HepG2 (cell line): Measurements from ENCODE around the gene HIPK4. TPM values are rescaled to one million over a fixed set of nuclear protein-coding genes. Genes with fewer than 3 reads are reported as not detected.

Experiments used
- ATAC-seq: fragments of 200-7000 bp; cut with Tn5 transposase; 3 replicates; pipeline ENCODE4 v1.9.1; 2020; ENCODE audit warnings: mild to moderate bottlenecking, moderate library complexity
- BruUV-seq: library from RNA; stranded (reverse); fragments of 400-500 nt; replicated peaks from 2 replicates; lab custom pipeline; 2021; lab: Mats Ljungman, UMichigan
- CTCF ChIA-PET: fragments of 300-600 bp; formaldehyde crosslinking; extraction: SDS; loops from one replicate; lab custom pipeline; 2021; ENCODE audit warnings: low total read pairs, inconsistent platforms, low intra/inter-chr PET ratio; lab: Yijun Ruan, JAX
- POLR2A ChIA-PET: fragments of 350-600 bp; sonication (Branson Sonifier 250); formaldehyde crosslinking; loops from one replicate; lab custom pipeline; 2020; ENCODE audit warnings: antibody characterized with exemption, inconsistent platforms; lab: Yijun Ruan, JAX
- DNase-seq: peaks from one replicate; pipeline ENCODE4 v3.0.0-alpha.2; 2015; ENCODE audit warnings: low spot score
- FAIRE-seq: peaks from 3 replicates; lab custom pipeline; 2011; peaks lifted over from hg19 to GRCh38; lab: Jason Lieb, UNC
- H2AFZ ChIP-seq: one replicate; pipeline ENCODE4 v1.6.1; 2011; ENCODE audit warnings: low read length, inconsistent platforms
- H3K27ac ChIP-seq: fragments of 300-600 bp; 3 replicates; pipeline ENCODE4 v1.8.0; 2011; ENCODE audit warnings: mixed run types, mild to moderate bottlenecking, mixed read lengths, low read length, inconsistent platforms; ENCODE audit not compliant: insufficient read depth; ENCODE audit errors: extremely low read length
- H3K27me3 ChIP-seq, 2 experiments: fragments of 200-600 bp in 1 of 2; 2 replicates in 1 of 2; 3 replicates in 1 of 2; pipeline versions ENCODE4 v1.6.0 to v1.8.0; 2011; ENCODE audit warnings: low read length in 2 of 2, mild to moderate bottlenecking in 2 of 2, moderate library complexity in 2 of 2, inconsistent platforms in 1 of 2; ENCODE audit not compliant: insufficient read depth in 2 of 2, control insufficient read depth in 1 of 2
- H3K36me3 ChIP-seq, 2 experiments: fragments of 200-600 bp in 1 of 2; replicated peaks in 1 of 2; 2 replicates in 1 of 2; 3 replicates in 1 of 2; pipeline versions ENCODE4 v1.5.1 to v1.8.0; 2011; ENCODE audit warnings: low read length in 2 of 2, inconsistent platforms in 1 of 2; ENCODE audit not compliant: insufficient read depth in 2 of 2, control insufficient read depth in 1 of 2
- H3K4me1 ChIP-seq: 2 replicates; pipeline ENCODE4 v1.5.1; 2012; ENCODE audit warnings: low read length, inconsistent platforms; ENCODE audit not compliant: insufficient read depth
- H3K4me2 ChIP-seq: 2 replicates; pipeline ENCODE4 v1.6.0; 2011; ENCODE audit warnings: low read depth, low read length, inconsistent platforms
- H3K4me3 ChIP-seq, 3 experiments: fragments of 200-600 bp in 1 of 3; sonication (generic), shearing (Covaris generic) in 1 of 3; replicated peaks in 1 of 3; 2 replicates each; pipeline ENCODE4 v1.5.1; 2011 to 2016; ENCODE audit warnings: low read length in 3 of 3, inconsistent platforms in 2 of 3, low read depth in 2 of 3, mild to moderate bottlenecking in 2 of 3, control low read depth in 1 of 3, mixed read lengths in 1 of 3; ENCODE audit not compliant: insufficient read depth in 1 of 3
- H3K79me2 ChIP-seq: one replicate; pipeline ENCODE4 v1.6.1; 2011; ENCODE audit warnings: low read length, inconsistent platforms; ENCODE audit not compliant: insufficient read depth
- H3K9ac ChIP-seq: 2 replicates; pipeline ENCODE4 v1.6.0; 2011; ENCODE audit warnings: mild to moderate bottlenecking, low read depth, low read length, inconsistent platforms; ENCODE audit not compliant: insufficient read depth
- H3K9me3 ChIP-seq: 2 replicates; pipeline ENCODE4 v1.5.1; 2012; ENCODE audit warnings: mild to moderate bottlenecking, low read length
- H4K20me1 ChIP-seq: 2 replicates; pipeline ENCODE4 v1.6.0; 2011; ENCODE audit warnings: inconsistent platforms, mild to moderate bottlenecking, low read length, moderate library complexity; ENCODE audit not compliant: insufficient read depth
- ATM ChIP-seq: fragments of 450-650 bp; IDR thresholded peaks from 2 replicates; pipeline ENCODE4 v1.7.1; 2017; ENCODE audit warnings: mild to moderate bottlenecking, borderline replicate concordance
- CBX2 ChIP-seq, 2 experiments: fragments of 200-600 bp in 1 of 2; sonication (generic); formaldehyde crosslinking in 1 of 2; IDR thresholded peaks; 2 replicates each; pipeline versions ENCODE4 v1.7.0 to v1.8.1; 2018 to 2022; ENCODE audit warnings: low read depth in 2 of 2, low read length in 1 of 2, mild to moderate bottlenecking in 1 of 2, missing genetic modification reagents in 1 of 2
- CC2D1A ChIP-seq: sonication (generic); formaldehyde crosslinking; IDR thresholded peaks from 2 replicates; pipeline ENCODE4 v1.8.1; 2023; ENCODE audit warnings: mild to moderate bottlenecking, missing genetic modification reagents
- GATAD1 ChIP-seq: IDR thresholded peaks from 2 replicates; pipeline ENCODE4 v1.6.1; 2016; ENCODE audit warnings: missing genetic modification reagents, missing compliant biosample characterization
- HNF4A ChIP-seq: sonication (generic); formaldehyde crosslinking; IDR thresholded peaks from 2 replicates; pipeline ENCODE4 v1.4.0; 2020; ENCODE audit warnings: missing genetic modification reagents
- KDM2A ChIP-seq: sonication (generic); formaldehyde crosslinking; IDR thresholded peaks from 2 replicates; pipeline ENCODE4 v1.4.0; 2020; ENCODE audit warnings: low read depth, missing genetic modification reagents, borderline replicate concordance
- PAX8 ChIP-seq: sonication (generic); formaldehyde crosslinking; IDR thresholded peaks from 2 replicates; pipeline ENCODE4 v1.8.0; 2022; ENCODE audit warnings: mild to moderate bottlenecking, missing genetic modification reagents, borderline replicate concordance
- POLR2AphosphoS5 ChIP-seq: IDR thresholded peaks from 2 replicates; pipeline ENCODE4 v1.6.1; 2012; ENCODE audit warnings: low read depth, low read length
- RFX3 ChIP-seq: IDR thresholded peaks from 2 replicates; pipeline ENCODE4 v1.6.1; 2016; ENCODE audit warnings: missing biosample characterization, missing genetic modification reagents
- RXRB ChIP-seq: IDR thresholded peaks from 2 replicates; pipeline ENCODE4 v1.6.1; 2016; ENCODE audit warnings: borderline replicate concordance, missing genetic modification reagents, missing compliant biosample characterization
- SP5 ChIP-seq: IDR thresholded peaks from 2 replicates; pipeline ENCODE4 v1.6.1; 2016; ENCODE audit warnings: low read depth, borderline replicate concordance
- ZFX ChIP-seq: sonication (generic); formaldehyde crosslinking; IDR thresholded peaks from 2 replicates; pipeline ENCODE4 v1.4.0; 2020; ENCODE audit warnings: mild to moderate bottlenecking, low read depth, missing genetic modification reagents, moderate library complexity
- ZNF17 ChIP-seq: sonication (generic); formaldehyde crosslinking; IDR thresholded peaks from 2 replicates; pipeline ENCODE4 v1.5.0; 2020; ENCODE audit warnings: mild to moderate bottlenecking, missing genetic modification reagents
- ZNF225 ChIP-seq: sonication (generic); formaldehyde crosslinking; IDR thresholded peaks from 2 replicates; pipeline ENCODE4 v1.4.0; 2020; ENCODE audit warnings: mild to moderate bottlenecking, missing genetic modification reagents
- ZNF431 ChIP-seq: sonication (generic); formaldehyde crosslinking; IDR thresholded peaks from 2 replicates; pipeline ENCODE4 v1.9.0; 2022; ENCODE audit warnings: missing genetic modification reagents, low read depth, mild to moderate bottlenecking, borderline replicate concordance
- ZNF432 ChIP-seq: sonication (generic); formaldehyde crosslinking; IDR thresholded peaks from 2 replicates; pipeline ENCODE4 v1.5.0; 2020; ENCODE audit warnings: missing genetic modification reagents, mild to moderate bottlenecking, borderline replicate concordance
- ZNF574 ChIP-seq: sonication (generic); formaldehyde crosslinking; IDR thresholded peaks from 2 replicates; pipeline ENCODE4 v1.4.0; 2020; ENCODE audit warnings: missing genetic modification reagents
- ZNF615 ChIP-seq: sonication (generic); formaldehyde crosslinking; IDR thresholded peaks from 2 replicates; pipeline ENCODE4 v1.5.0; 2020; ENCODE audit warnings: mild to moderate bottlenecking, missing genetic modification reagents, borderline replicate concordance
- ZNF7 ChIP-seq: IDR thresholded peaks from 2 replicates; pipeline ENCODE4 v1.6.1; 2016; ENCODE audit warnings: missing biosample characterization, missing genetic modification reagents
- whole genome bisulfite sequencing: methylation state at CpG from one replicate; pipeline ENCODE4 v1.1.6; 2017; ENCODE audit warnings: low lambda C conversion rate; 5-methylcytosine and 5-hydroxymethylcytosine counted together
- in situ Hi-C: cut with HindIII; loops from 2 replicates; pipeline ENCODE4 v1.10.0; 2017; ENCODE audit warnings: low pct_unique_long_range_greater_than_20kb; ENCODE audit not compliant: extremely low pct_ligation_motif_present
- intact Hi-C: fragments of 100-400 bp; cut with micrococcal nuclease; formaldehyde crosslinking; loops from one replicate; pipeline ENCODE4 v1.10.0; 2022; ENCODE audit not compliant: unreplicated experiment
- polyA plus RNA-seq, 8 experiments: library from polyadenylated mRNA; depleted of rRNA in 3 of 8; stranded (reverse) in 7 of 8; unstranded in 1 of 8; fragments of >200 nt; fragmentation: Illumina TruSeq in 4 of 8; extraction: Trizol in 4 of 8; gene quantifications; 2 replicates each; pipeline versions ENCODE4 v1.2.1 to v1.2.3, GENCODE V29; 2011 to 2016; ENCODE audit warnings: low read depth in 4 of 8, missing spikeins in 1 of 8, mixed read lengths in 1 of 8; ENCODE audit not compliant: insufficient read depth in 1 of 8
- total RNA-seq, 5 experiments: library from RNA; depleted of rRNA; stranded (reverse); fragments of >200 nt; fragmentation: Illumina TruSeq; extraction: Trizol; gene quantifications; 2 replicates each; pipeline ENCODE4 v1.2.3, GENCODE V29; 2016; ENCODE audit warnings: low read depth in 1 of 5

The HIPK4 gene
- total and polyA plus RNA-seq, 2 of the 13 experiments (the other 11 are each of a cell fraction or from before 2014, with no cell fraction given), result 0.03 TPM; not detected in 1

DNA sequence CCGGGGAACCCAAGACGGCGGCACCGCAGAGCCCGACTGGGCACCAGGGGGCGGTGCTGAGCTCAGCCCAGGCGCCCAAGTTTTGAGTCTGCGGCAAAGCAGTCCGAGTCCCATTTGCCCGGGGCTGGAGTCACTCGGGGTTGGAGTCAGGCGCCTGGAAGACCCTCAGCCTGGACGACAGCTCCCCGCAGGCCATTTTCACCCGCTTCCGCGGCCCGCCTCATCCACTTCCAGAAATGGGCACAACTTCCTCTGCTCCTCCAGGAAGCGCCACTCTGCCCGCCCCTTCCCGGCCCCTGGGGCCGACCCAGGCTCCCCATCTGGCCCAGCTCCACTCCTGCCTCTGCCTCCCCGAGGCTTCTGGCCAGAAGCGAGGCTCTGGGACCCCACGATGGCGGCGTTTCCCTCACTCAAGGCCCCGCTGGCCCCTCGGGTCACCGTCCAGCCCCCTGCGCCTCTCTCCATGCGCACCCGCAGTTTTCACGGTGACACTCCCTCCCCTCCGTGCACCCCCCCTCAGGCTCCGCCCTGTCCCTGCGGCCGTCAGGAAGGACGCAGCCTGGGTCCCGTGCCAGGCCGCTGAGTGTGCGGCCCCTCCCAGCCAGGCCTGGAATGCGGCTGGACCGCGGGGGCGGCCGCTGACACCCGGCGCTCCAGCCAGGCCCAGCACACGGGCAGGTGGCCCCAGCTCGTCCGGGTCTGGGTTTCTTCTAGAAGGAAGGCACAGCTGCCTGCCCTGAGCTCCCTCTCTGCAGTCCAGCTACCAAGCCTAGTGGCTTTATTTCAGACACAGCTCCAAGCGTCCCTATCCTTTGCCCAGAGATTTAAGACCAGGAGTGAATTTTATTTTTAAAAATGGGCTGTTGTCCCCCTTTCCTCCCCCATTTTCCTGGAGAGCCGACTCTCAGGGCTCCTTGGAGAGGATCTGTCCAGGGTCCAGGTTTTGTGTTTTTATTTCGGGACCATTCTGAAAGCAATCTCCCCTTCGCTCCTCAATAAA lies 31.1 kb upstream of the HIPK4 start:
- WGBS, result 9% methylated on average over 24 of the region's 56 CpGs
- intact Hi-C loops, result loop anchor here (2.0 to 10.0 kb wide), 2 partner anchors 24 to 76 kb away; partner anchors contain the start of genes C19orf47, PLD3 and SERTAD3
- Histone ChIP-seq H3K4me1 (peaks cover 52% of the 10 kb centered on the region), H2AFZ (no peak overlapping the region), H4K20me1 (no peaks in the 10 kb centered on the region), H3K9me3 (no peaks in the 10 kb centered on the region), H3K9ac (peak overlapping the region; percentile 75), H3K79me2 (peaks cover 10% of the 10 kb centered on the region), H3K27me3 (no peaks in the 10 kb centered on the region; a peak in 1 of 5 replicates), H3K36me3 (peaks cover 0 to 2% of the 10 kb centered on the region in 2 experiments; a peak in 1 of 5 replicates), H3K27ac (peak overlapping the region; percentile 88), H3K4me2 (peak overlapping the region; percentile 79), H3K4me3 (peak overlapping the region; percentile 67 to 79 (median 68))
- ATAC-seq, result peak; percentile 75
- in situ Hi-C loops, result no loop called here
- TSS peak; percentile 67 for BruUV-seq
- DNase-seq, result peak; percentile 79
- ChIA-PET CTCF (interaction anchor here (0.6 to 1.2 kb wide), 4 partner anchors 23 to 65 kb away, joined by 3 to 5 read pairs (median 3); partner anchors contain the start of gene SERTAD3), POLR2A (interaction anchor here (0.8 to 2.2 kb wide), 11 partner anchors 8 to 73 kb away, joined by 3 to 50 read pairs (median 10); partner anchors contain the start of genes BLVRB, C19orf47, PLD3 and SERTAD3)
- peak; percentile 23 for FAIRE-seq
- TF ChIP-seq KDM2A (CRISPR knock-in tag) (peak; percentile 89), ZFX (CRISPR knock-in tag) (peak; percentile 97), ZNF431 (CRISPR knock-in tag) (no peak), ATM (no peak), ZNF574 (peak; percentile 57; the same call in 1 of the 2 replicates), PAX8 (CRISPR knock-in tag) (no peak), ZNF615 (no peak), ZNF7 (CRISPR knock-in tag) (no peak), RXRB (CRISPR knock-in tag) (no peak; the same call in 1 of the 2 replicates), HNF4A (CRISPR knock-in tag) (peak; percentile 22; the same call in 1 of the 2 replicates), CBX2 (IDR thresholded peaks at IDR 0.05; ENCODE audit: low read depth, low read length) (no peak), CBX2 (CRISPR knock-in tag; IDR thresholded peaks at IDR 0.05; ENCODE audit: low read depth) (no peak), CC2D1A (CRISPR knock-in tag) (peak; percentile 77; the same call in 1 of the 2 replicates), ZNF225 (CRISPR knock-in tag) (no peak; the same call in 1 of the 2 replicates), SP5 (CRISPR knock-in tag) (peak; percentile 88), ZNF17 (no peak), POLR2AphosphoS5 (peak; percentile 83), ZNF432 (CRISPR knock-in tag) (no peak), RFX3 (CRISPR knock-in tag) (no peak), GATAD1 (CRISPR knock-in tag) (peak; percentile 63)
